HCT116 (cell line): ENCODE results near the gene MIS18BP1. TPM values are rescaled to one million over a fixed set of nuclear protein-coding genes. Genes with fewer than 3 reads are reported as not detected.

ENCODE experiments used
- ATAC-seq: fragments of 200-7000 bp; cut with Tn5 transposase; 2 replicates; pipeline ENCODE4 v1.9.1; 2020; ENCODE audit warnings: mild to moderate bottlenecking, moderate library complexity
- BruUV-seq: library from RNA; stranded (reverse); fragments of 400-500 nt; replicated peaks from 2 replicates; lab custom pipeline; 2021; lab: Mats Ljungman, UMichigan
- CTCF ChIA-PET: fragments of 300-600 bp; sonication (Branson Sonifier 250); formaldehyde crosslinking; loops from one replicate; lab custom pipeline; 2021; ENCODE audit warnings: antibody characterized with exemption; lab: Charles Lee
- POLR2A ChIA-PET: fragments of 300-600, 350-600 bp; sonication (Branson Sonifier 250); formaldehyde crosslinking; loops from one replicate; lab custom pipeline; 2021; ENCODE audit warnings: antibody characterized with exemption; lab: Charles Lee
- RAD21 ChIA-PET, 2 experiments: fragments of 300-600 bp; sonication (Branson Sonifier 250); formaldehyde crosslinking; loops; one replicate each; lab custom pipeline; 2023; ENCODE audit warnings: low total read pairs in 2 of 2; ENCODE audit not compliant: uncharacterized antibody in 2 of 2, unreplicated experiment in 2 of 2, low non-redundant PET in 1 of 2; lab: Charles Lee
- DNase-seq: peaks from one replicate; pipeline ENCODE4 v3.0.0-alpha.2; 2010; ENCODE audit warnings: low read depth, low spot score
- H2AFZ ChIP-seq: fragments of 200-600 bp; shearing (Covaris generic), sonication (generic); 2 replicates; pipeline ENCODE4 v1.6.1; 2017; ENCODE audit warnings: low read depth, mixed run types, mixed read lengths, antibody characterized with exemption, low read length; ENCODE audit not compliant: poor library complexity, severe bottlenecking
- H3K27ac ChIP-seq: 2 replicates; pipeline ENCODE4 v1.5.1; 2012; ENCODE audit warnings: low read depth, low read length
- H3K27me3 ChIP-seq: fragments of 200-600 bp; sonication (generic); 2 replicates; pipeline ENCODE4 v1.6.1; 2016; ENCODE audit warnings: mixed run types, low read length, mixed read lengths; ENCODE audit not compliant: insufficient read depth
- H3K36me3 ChIP-seq, 2 experiments: fragments of 200-500 bp in 1 of 2; fragments of 200-600 bp in 1 of 2; sonication (Bioruptor generic) in 1 of 2; sonication (generic) in 1 of 2; 2 replicates each; pipeline versions ENCODE4 v1.5.1 to v1.6.1; 2014 to 2016; ENCODE audit warnings: low read length in 2 of 2, inconsistent platforms in 1 of 2, mixed read lengths in 1 of 2, mixed run types in 1 of 2; ENCODE audit not compliant: insufficient read depth in 2 of 2, control insufficient read depth in 1 of 2
- H3K4me1 ChIP-seq, 2 experiments: fragments of 200-600 bp in 1 of 2; sonication (generic) in 1 of 2; 2 replicates each; pipeline versions ENCODE4 v1.5.1 to v1.6.1; 2012 to 2017; ENCODE audit warnings: low read length in 2 of 2, inconsistent platforms in 1 of 2, mild to moderate bottlenecking in 1 of 2, mixed read lengths in 1 of 2, mixed run types in 1 of 2, moderate library complexity in 1 of 2; ENCODE audit not compliant: insufficient read depth in 2 of 2, control insufficient read depth in 1 of 2
- H3K4me2 ChIP-seq: fragments of 200-600 bp; sonication (generic); 2 replicates; pipeline ENCODE4 v1.6.1; 2017; ENCODE audit warnings: mixed run types, low read length, mixed read lengths
- H3K4me3 ChIP-seq, 2 experiments: fragments of 200-600 bp in 1 of 2; sonication (generic) in 1 of 2; replicated peaks in 1 of 2; 2 replicates each; pipeline ENCODE4 v1.5.1; 2011 to 2016; ENCODE audit warnings: low read length in 2 of 2, control low read depth in 1 of 2, low read depth in 1 of 2, mild to moderate bottlenecking in 1 of 2, mixed read lengths in 1 of 2, mixed run types in 1 of 2
- H3K79me2 ChIP-seq: fragments of 200-600 bp; sonication (generic); 2 replicates; pipeline ENCODE4 v1.6.1; 2017; ENCODE audit warnings: mild to moderate bottlenecking, mixed run types, low read length, moderate library complexity, mixed read lengths; ENCODE audit not compliant: insufficient read depth
- H3K9ac ChIP-seq: fragments of 200-600 bp; sonication (generic); 2 replicates; pipeline ENCODE4 v1.6.1; 2016; ENCODE audit warnings: low read length, mixed read lengths
- H3K9me2 ChIP-seq: fragments of 200-600 bp; sonication (generic), shearing (Covaris generic); 2 replicates; pipeline ENCODE4 v1.6.1; 2017; ENCODE audit warnings: mixed run types, mild to moderate bottlenecking, moderate library complexity; ENCODE audit not compliant: insufficient read depth
- H3K9me3 ChIP-seq, 2 experiments: fragments of 200-500 bp in 1 of 2; fragments of 200-600 bp in 1 of 2; sonication (Bioruptor generic) in 1 of 2; sonication (generic) in 1 of 2; 2 replicates each; pipeline ENCODE4 v1.6.1; 2014 to 2017; ENCODE audit warnings: low read length in 2 of 2, mixed read lengths in 2 of 2, inconsistent platforms in 1 of 2, low read depth in 1 of 2, mild to moderate bottlenecking in 1 of 2, mixed run types in 1 of 2, moderate library complexity in 1 of 2; ENCODE audit not compliant: control insufficient read depth in 1 of 2, insufficient read depth in 1 of 2
- H4K20me1 ChIP-seq: fragments of 200-600 bp; sonication (generic), shearing (Covaris generic); 2 replicates; pipeline ENCODE4 v1.6.1; 2017; ENCODE audit warnings: mixed run types, mild to moderate bottlenecking, moderate library complexity; ENCODE audit not compliant: insufficient read depth
- CEBPB ChIP-seq: IDR thresholded peaks from 2 replicates; pipeline ENCODE4 v1.6.1; 2012; ENCODE audit warnings: low read depth
- EGR1 ChIP-seq: IDR thresholded peaks from 2 replicates; pipeline ENCODE4 v1.6.1; 2012; ENCODE audit warnings: low read depth
- ELF1 ChIP-seq: IDR thresholded peaks from 2 replicates; pipeline ENCODE4 v1.6.1; 2012; ENCODE audit warnings: low read depth, borderline replicate concordance
- EZH2 ChIP-seq: fragments of 200-600 bp; sonication (generic); IDR thresholded peaks from 2 replicates; pipeline ENCODE4 v1.6.1; 2017; ENCODE audit warnings: antibody characterized with exemption, mixed run types
- POLR2AphosphoS5 ChIP-seq: IDR thresholded peaks from 2 replicates; pipeline ENCODE4 v1.6.1; 2011; ENCODE audit warnings: mild to moderate bottlenecking, low read depth, low read length, moderate library complexity
- REST ChIP-seq: IDR thresholded peaks from 2 replicates; pipeline ENCODE4 v1.6.1; 2012; ENCODE audit warnings: low read depth
- SIN3A ChIP-seq: IDR thresholded peaks from 2 replicates; pipeline ENCODE4 v1.6.1; 2012; ENCODE audit warnings: low read depth
- SP1 ChIP-seq: IDR thresholded peaks from 2 replicates; pipeline ENCODE4 v1.6.1; 2012; ENCODE audit warnings: low read depth
- SRF ChIP-seq: IDR thresholded peaks from 2 replicates; pipeline ENCODE4 v1.6.1; 2012; ENCODE audit warnings: low read depth
- YY1 ChIP-seq: IDR thresholded peaks from 2 replicates; pipeline ENCODE4 v1.6.1; 2011; ENCODE audit warnings: low read length, low read depth, moderate library complexity, mild to moderate bottlenecking; ENCODE audit not compliant: insufficient replicate concordance; ENCODE audit errors: extremely low read depth
- ZFX ChIP-seq: fragments of 450-650 bp; IDR thresholded peaks from 2 replicates; pipeline ENCODE4 v1.6.1; 2017
- intact Hi-C: fragments of 100-400 bp; cut with micrococcal nuclease; formaldehyde crosslinking; loops from 2 replicates; pipeline ENCODE4 v1.10.0; 2022
- total RNA-seq: library from RNA; stranded (reverse); gene quantifications from one replicate; pipeline ENCODE4 v1.2.1, GENCODE V29; 2021; ENCODE audit not compliant: unreplicated experiment

Gene MIS18BP1
- total RNA-seq, 1 experiment from 2014 or later = 37.9 TPM

- peak; percentile 90 for TF ChIP-seq ZFX
These were observed 830 bp upstream of the MIS18BP1 start (continued) for GRCh38 chr14:45253754-45254310.

- H3K4me1 ChIP-seq = peaks cover 17 to 26% of the 10 kb centered on the region in 2 experiments
- H2AFZ ChIP-seq = no peak overlapping the region
- BruUV-seq = TSS peak; percentile 54
- POLR2A ChIA-PET = interaction anchor here (1.1 kb wide), 1 partner anchor 16 kb away, joined by 4 read pairs; no protein-coding TSS in a partner anchor
- ATAC-seq = no peak
- intact Hi-C loops = loop anchor here (1.0 to 5.0 kb wide), 3 partner anchors 118 to 355 kb away; partner anchors contain the start of genes FKBP3, KLHL28 and TOGARAM1
- peak overlapping the region; percentile 91 for H3K9ac ChIP-seq
- CTCF ChIA-PET = interaction anchor here (1.0 kb wide), 1 partner anchor 57 kb away, joined by 3 read pairs; no protein-coding TSS in a partner anchor
- TF ChIP-seq SRF = no peak
- TF ChIP-seq CEBPB = no peak
- TF ChIP-seq EGR1 = no peak
- no peak for TF ChIP-seq SIN3A
- no peak for TF ChIP-seq SP1
- TF ChIP-seq POLR2AphosphoS5 = no peak
- no peak for TF ChIP-seq EZH2
- TF ChIP-seq YY1 = no peak
- no peak for TF ChIP-seq REST
- TF ChIP-seq ELF1 = no peak
- H3K9me2 ChIP-seq = no peaks in the 10 kb centered on the region
- peaks cover 0 to 2% of the 10 kb centered on the region in 2 experiments; a peak in 1 of 4 replicates for H3K9me3 ChIP-seq
- no peak for DNase-seq
- no peaks in the 10 kb centered on the region for H4K20me1 ChIP-seq
- no peaks in the 10 kb centered on the region for H3K27me3 ChIP-seq
- H3K27ac ChIP-seq = peak overlapping the region; percentile 96
- H3K36me3 ChIP-seq = no peaks in the 10 kb centered on the region
- peaks cover 6% of the 10 kb centered on the region; the same call in 1 of the 2 replicates for H3K79me2 ChIP-seq
- H3K4me3 ChIP-seq = peak overlapping the region; percentile 81 to 91
- RAD21 ChIA-PET = no interaction called here
- H3K4me2 ChIP-seq = peak overlapping the region; percentile 93
These were observed 484 bp downstream of the MIS18BP1 start for GRCh38 chr14:45252366-45253069.
